ENCODE results near the gene BBIP1. TPM values are rescaled to one million over a fixed set of nuclear protein-coding genes. Genes with fewer than 3 reads are reported as not detected.

The BBIP1 gene
- total RNA-seq, 1 donor = 32.2 TPM

- peak overlapping the region; percentile 46 for H3K27ac ChIP-seq (ENCODE audit: low read depth, low read length)
- H4K20me1 ChIP-seq (ENCODE audit: insufficient read depth, low read length) = no peaks in the 10 kb centered on the region
- peak overlapping the region; percentile 27 for H2AFZ ChIP-seq (ENCODE audit: low read length)
- no peak for TF ChIP-seq CTCF (IDR thresholded peaks at IDR 0.05; ENCODE audit: extremely low read depth, low read depth, low read length)
- H3K4me3 ChIP-seq (ENCODE audit: insufficient read depth, low read length) = peak overlapping the region; percentile 46
- H3K4me2 ChIP-seq (ENCODE audit: insufficient read depth, low read length) = peak overlapping the region; percentile 68
- peaks cover 27% of the 10 kb centered on the region for H3K36me3 ChIP-seq (ENCODE audit: insufficient read depth, low read length)
- no peaks in the 10 kb centered on the region for H3K9me3 ChIP-seq (ENCODE audit: low read depth, low read length)
- no peak for DNase-seq (ENCODE audit: insufficient read length, low spot score, missing footprints)
- H3K4me1 ChIP-seq (ENCODE audit: insufficient read depth, low read length) = peaks cover 23% of the 10 kb centered on the region
- peaks cover 21% of the 10 kb centered on the region for H3K79me2 ChIP-seq (ENCODE audit: insufficient read depth, low read length)
- no peaks in the 10 kb centered on the region for H3K27me3 ChIP-seq (ENCODE audit: insufficient read depth, low read length)
These were observed 35.1 kb downstream of the BBIP1 start for GRCh38 chr10:110883924-110884323.

- H3K9me3 ChIP-seq (ENCODE audit: low read depth, low read length) = no peaks in the 10 kb centered on the region
- H3K79me2 ChIP-seq (ENCODE audit: insufficient read depth, low read length) = peaks cover 34% of the 10 kb centered on the region
- H3K27ac ChIP-seq (ENCODE audit: low read depth, low read length) = peak overlapping the region; percentile 63
- peaks cover 23% of the 10 kb centered on the region for H3K4me1 ChIP-seq (ENCODE audit: insufficient read depth, low read length)
- no peak for DNase-seq (ENCODE audit: insufficient read length, low spot score, missing footprints)
- H3K4me2 ChIP-seq (ENCODE audit: insufficient read depth, low read length) = peak overlapping the region; percentile 68
- TF ChIP-seq CTCF (IDR thresholded peaks at IDR 0.05; ENCODE audit: extremely low read depth, low read depth, low read length) = no peak
- H4K20me1 ChIP-seq (ENCODE audit: insufficient read depth, low read length) = no peaks in the 10 kb centered on the region
- H3K27me3 ChIP-seq (ENCODE audit: insufficient read depth, low read length) = no peaks in the 10 kb centered on the region
- no peak overlapping the region for H2AFZ ChIP-seq (ENCODE audit: low read length)
- peak overlapping the region; percentile 14 for H3K4me3 ChIP-seq (ENCODE audit: insufficient read depth, low read length)
- H3K36me3 ChIP-seq (ENCODE audit: insufficient read depth, low read length) = peaks cover 24% of the 10 kb centered on the region
These were observed 37.1 kb downstream of the BBIP1 start for GRCh38 chr10:110881905-110882304.

GRCh38 chr10:110881247-110881646 is 37.7 kb downstream of the BBIP1 start:
- peak overlapping the region; percentile 68 for H3K4me2 ChIP-seq (ENCODE audit: insufficient read depth, low read length)
- H3K9me3 ChIP-seq (ENCODE audit: low read depth, low read length) = no peaks in the 10 kb centered on the region
- no peaks in the 10 kb centered on the region for H4K20me1 ChIP-seq (ENCODE audit: insufficient read depth, low read length)
- no peak overlapping the region for H2AFZ ChIP-seq (ENCODE audit: low read length)
- H3K36me3 ChIP-seq (ENCODE audit: insufficient read depth, low read length) = peaks cover 22% of the 10 kb centered on the region
- H3K4me3 ChIP-seq (ENCODE audit: insufficient read depth, low read length) = peak overlapping the region; percentile 44
- H3K27ac ChIP-seq (ENCODE audit: low read depth, low read length) = peak overlapping the region; percentile 63
- DNase-seq (ENCODE audit: insufficient read length, low spot score, missing footprints) = no peak
- no peaks in the 10 kb centered on the region for H3K27me3 ChIP-seq (ENCODE audit: insufficient read depth, low read length)
- peaks cover 23% of the 10 kb centered on the region for H3K4me1 ChIP-seq (ENCODE audit: insufficient read depth, low read length)
- peaks cover 40% of the 10 kb centered on the region for H3K79me2 ChIP-seq (ENCODE audit: insufficient read depth, low read length)
- no peak for TF ChIP-seq CTCF (IDR thresholded peaks at IDR 0.05; ENCODE audit: extremely low read depth, low read depth, low read length)

GRCh38 chr10:110880012-110880411 is 39.0 kb downstream of the BBIP1 start:
- H3K36me3 ChIP-seq (ENCODE audit: insufficient read depth, low read length) = peaks cover 17% of the 10 kb centered on the region

More at GRCh38 chr10:110880012-110880411, 39.0 kb downstream of the BBIP1 start:
- Histone ChIP-seq H3K4me3 (ENCODE audit: insufficient read depth, low read length) (no peak overlapping the region), H4K20me1 (ENCODE audit: insufficient read depth, low read length) (no peaks in the 10 kb centered on the region), H3K79me2 (ENCODE audit: insufficient read depth, low read length) (peaks cover 50% of the 10 kb centered on the region), H3K4me2 (ENCODE audit: insufficient read depth, low read length) (peak overlapping the region; percentile 68), H3K9me3 (ENCODE audit: low read depth, low read length) (no peaks in the 10 kb centered on the region), H3K27me3 (ENCODE audit: insufficient read depth, low read length) (no peaks in the 10 kb centered on the region), H3K27ac (ENCODE audit: low read depth, low read length) (peak overlapping the region; percentile 63), H2AFZ (ENCODE audit: low read length) (no peak overlapping the region), H3K4me1 (ENCODE audit: insufficient read depth, low read length) (peaks cover 23% of the 10 kb centered on the region)
- DNase-seq (ENCODE audit: insufficient read length, low spot score, missing footprints) = no peak
- no peak for TF ChIP-seq CTCF (IDR thresholded peaks at IDR 0.05; ENCODE audit: extremely low read depth, low read depth, low read length)

Data from osteoblast (primary cell).